UCSD-AML1 (cell line): ENCODE results near the gene KCTD3.

Experiments
- DNase-seq: peaks from one replicate; lab custom pipeline; 2025; ENCODE audit not compliant: unreplicated experiment; lab: John Stamatoyannopoulos, UW

Gene KCTD3

DNA sequence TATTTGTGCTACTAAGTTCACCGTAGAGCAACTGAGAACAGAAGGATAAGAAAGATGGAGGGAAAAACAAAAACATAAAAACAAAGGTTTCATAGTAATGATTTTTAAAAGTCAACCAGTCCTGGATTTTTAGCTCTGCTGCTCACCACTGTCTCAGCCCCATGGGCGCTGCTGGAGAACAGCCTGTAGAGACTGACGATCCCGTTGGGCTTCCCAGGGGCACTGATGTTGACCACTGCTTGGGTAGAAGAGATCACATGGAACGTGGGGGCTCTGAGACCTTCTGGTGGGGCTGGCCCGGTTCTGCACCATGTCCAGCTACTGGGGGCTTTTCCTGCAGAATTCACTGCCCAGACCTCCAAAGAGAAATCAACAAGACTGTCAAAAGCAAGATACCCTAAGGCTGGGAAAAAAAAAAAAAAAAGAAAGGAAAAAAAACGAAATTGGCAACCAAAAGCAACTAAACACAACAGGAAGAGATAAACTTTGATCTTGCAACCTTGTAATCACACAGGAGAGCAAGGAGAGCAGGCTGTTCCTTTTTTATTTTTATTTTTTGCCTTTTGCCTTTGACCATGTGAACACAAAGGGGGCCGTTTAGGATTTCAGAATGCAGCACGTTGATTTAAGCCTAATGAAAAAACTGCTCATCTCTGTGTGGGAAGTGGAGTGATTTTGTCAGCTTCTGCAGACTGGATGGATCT lies 83.5 kb downstream of the KCTD3 start:
- no peak for DNase-seq

DNA sequence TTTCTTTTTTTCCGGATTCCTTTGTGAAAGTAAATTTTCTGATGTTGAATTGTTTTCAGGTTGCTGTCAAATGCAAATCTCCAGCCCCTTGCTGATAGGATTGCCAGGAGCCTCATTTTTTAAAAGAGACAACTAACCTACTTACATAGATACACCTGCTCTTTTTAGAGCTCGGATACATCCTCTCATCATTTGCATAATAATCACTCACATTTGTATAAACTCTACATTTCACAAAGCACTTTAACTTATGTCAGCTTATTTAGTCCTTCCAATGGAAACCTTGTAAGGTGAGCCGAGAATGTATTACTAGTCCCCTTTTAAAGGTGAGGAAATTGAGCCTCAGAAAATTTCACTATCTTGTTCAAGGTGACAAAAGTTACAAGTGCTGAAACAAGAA lies 84.8 kb downstream of the KCTD3 start:
- no peak for DNase-seq

DNA sequence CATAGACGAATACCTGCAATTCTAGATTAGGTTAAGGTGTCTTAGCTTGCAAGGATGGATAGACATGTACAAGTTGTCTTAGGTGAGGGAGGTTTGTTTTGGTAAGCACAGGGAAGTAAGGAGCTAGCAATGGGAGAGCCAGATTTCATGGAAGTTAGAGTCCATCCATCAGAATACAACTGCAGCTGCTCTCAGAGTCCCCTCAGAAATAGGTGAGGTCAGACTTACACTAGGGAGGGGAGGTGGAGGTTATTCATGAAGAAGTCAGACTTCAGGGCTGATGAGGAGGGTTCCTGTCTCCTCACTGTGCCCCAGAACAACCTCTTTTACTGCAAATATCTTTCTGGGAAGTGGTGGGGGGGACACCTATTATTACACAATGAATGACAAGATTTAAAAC lies 85.3 kb downstream of the KCTD3 start:
- no peak for DNase-seq

DNA sequence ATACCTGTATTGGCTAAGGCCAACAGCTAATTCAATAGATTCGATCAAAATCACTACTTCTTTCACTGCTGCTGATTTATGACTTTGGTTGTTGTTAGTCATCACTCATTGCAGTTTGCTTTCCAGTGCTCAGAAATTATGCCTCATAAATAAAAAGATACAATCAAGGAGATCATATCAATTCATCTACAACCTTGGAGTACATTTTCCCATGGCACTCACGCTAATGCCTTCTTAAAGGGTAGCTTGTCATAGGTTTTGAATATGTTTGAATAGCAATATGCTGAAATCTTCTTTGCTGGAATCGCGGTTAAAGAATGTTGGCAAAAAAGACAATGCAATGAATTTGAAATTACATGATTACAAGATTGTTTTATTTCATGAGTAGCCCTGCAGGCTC lies 89.9 kb downstream of the KCTD3 start:
- no peak for DNase-seq

DNA sequence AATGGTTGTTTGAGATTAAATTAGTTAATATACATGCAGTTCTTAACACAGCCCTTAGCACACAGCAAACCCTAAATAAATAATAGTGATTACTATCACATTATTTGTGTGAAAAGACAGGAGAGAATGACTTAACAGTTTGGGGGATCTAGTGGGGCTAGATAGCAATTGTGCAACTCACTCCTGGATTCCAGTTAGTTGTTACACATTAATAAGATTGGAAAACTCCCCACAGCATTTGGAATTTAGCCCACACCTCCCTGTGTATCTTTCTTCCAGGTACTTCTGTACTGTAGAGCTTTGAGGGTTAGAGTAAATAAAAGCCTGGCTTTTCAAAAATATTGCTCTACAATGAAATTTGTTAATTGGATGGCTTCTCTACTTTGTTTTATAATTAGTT lies 93.2 kb downstream of the KCTD3 start:
- DNase-seq, result no peak

DNA sequence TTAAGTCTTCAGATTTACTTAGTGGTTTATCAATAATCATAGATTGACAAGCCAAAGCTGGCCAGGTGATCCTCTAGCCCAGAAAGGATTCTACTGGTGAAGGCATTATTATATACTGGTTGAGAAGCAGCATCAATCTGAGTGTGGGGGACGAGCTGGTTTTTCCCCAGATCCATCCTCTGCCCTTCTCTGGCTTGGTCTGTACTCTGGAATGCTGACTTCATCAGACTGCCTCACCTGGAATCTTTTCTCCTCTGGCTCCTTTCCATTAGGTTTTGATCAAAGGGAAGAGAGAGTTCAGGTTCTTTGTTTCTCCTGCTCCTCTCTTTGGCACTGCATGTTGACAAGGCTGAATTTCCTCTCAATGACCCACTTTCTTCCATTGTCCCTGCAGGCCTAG lies 93.9 kb downstream of the KCTD3 start:
- DNase-seq, result no peak

DNA sequence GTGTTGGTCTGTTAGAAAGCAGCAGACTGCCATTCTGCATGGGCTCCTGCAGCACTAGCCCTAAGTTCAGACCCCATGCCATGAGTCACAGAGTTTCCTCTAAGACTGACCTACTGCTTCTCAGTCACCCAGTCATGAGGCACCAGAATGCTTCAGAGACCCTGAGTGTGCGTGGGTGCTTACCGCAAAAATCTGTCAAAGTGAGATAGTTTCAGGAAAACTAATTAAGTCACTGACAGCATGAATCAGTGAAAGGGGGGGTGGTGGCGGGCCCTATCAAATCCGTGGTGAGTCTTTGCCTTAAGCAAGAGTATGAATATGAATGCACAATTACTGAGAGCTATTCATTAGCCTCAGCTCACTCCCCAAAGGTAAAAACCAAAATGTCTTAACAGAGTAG lies 98.1 kb downstream of the KCTD3 start:
- no peak for DNase-seq

DNA sequence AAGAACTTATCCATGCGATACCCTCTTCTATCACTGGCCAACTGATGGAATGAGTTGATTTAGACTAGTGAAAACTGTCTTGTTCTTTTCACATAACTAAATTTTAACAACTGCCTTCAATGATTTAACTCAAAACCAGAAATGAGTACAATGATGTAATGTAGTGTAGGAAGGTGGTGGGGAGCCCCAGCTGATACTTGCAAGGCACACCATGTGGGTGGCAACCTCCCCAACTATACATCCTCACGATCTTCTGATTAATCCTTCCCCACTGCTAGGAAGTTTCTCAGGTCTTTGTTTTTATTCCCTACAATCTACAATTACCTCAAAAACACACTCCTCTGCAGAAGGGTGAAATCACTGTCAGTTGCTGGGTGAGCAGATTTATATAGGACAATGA lies 100.7 kb downstream of the KCTD3 start:
- DNase-seq, result no peak

DNA sequence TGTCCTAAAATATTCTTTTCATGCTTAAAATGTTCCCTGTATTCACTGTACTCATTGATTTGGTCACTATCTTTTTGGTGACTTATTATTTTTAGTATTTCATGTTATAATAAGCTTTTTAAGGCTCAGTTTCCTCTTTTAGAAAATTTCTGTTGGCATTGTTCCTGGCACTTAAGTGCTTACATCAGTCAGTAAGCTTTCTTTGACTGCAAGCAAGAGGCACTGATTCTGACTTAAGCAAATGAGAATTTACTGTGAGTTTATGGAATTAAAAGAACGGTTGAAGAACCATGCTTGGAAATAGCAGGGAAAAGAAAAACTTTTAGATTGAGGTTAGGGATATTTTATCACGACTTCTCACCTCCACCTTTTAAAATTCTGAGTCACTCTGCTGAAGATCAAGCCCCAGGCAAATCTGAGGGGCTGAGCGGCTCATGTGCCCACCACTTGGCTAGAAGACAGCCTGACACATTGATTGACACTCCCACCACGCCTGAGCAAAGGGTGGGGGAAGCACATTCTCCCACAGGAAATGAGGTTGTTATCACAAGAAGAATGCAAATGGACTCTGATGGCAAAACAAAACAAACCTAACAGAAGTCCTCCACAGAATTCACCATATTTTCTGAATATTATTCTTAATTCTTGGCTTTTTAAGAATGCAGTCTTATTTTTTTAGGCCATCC lies 102.8 kb downstream of the KCTD3 start:
- DNase-seq, result no peak
